GM23338 (cell line): ENCODE measurements around the gene DRC7.

ENCODE experiments used
- REST ChIP-seq: IDR thresholded peaks from one replicate; pipeline ENCODE4 v1.6.1; 2018; ENCODE audit warnings: antibody characterized with exemption; ENCODE audit not compliant: unreplicated experiment
- TF ChIP-seq, protein P1 (sequence below), 2 experiments: fragments of 200-600 bp in 1 of 2; sonication (generic) in 1 of 2; conservative IDR thresholded peaks; 2 replicates each; pipeline versions ENCODE4 v1.5.1 to v1.6.1; 2016 to 2017; ENCODE audit warnings: antibody characterized with exemption in 2 of 2, low read depth in 2 of 2, mild to moderate bottlenecking in 2 of 2, moderate library complexity in 1 of 2
- TF ChIP-seq, protein P2 (sequence below): IDR thresholded peaks from 2 replicates; pipeline ENCODE4 v1.6.1; 2016; ENCODE audit warnings: antibody characterized with exemption

DNA sequence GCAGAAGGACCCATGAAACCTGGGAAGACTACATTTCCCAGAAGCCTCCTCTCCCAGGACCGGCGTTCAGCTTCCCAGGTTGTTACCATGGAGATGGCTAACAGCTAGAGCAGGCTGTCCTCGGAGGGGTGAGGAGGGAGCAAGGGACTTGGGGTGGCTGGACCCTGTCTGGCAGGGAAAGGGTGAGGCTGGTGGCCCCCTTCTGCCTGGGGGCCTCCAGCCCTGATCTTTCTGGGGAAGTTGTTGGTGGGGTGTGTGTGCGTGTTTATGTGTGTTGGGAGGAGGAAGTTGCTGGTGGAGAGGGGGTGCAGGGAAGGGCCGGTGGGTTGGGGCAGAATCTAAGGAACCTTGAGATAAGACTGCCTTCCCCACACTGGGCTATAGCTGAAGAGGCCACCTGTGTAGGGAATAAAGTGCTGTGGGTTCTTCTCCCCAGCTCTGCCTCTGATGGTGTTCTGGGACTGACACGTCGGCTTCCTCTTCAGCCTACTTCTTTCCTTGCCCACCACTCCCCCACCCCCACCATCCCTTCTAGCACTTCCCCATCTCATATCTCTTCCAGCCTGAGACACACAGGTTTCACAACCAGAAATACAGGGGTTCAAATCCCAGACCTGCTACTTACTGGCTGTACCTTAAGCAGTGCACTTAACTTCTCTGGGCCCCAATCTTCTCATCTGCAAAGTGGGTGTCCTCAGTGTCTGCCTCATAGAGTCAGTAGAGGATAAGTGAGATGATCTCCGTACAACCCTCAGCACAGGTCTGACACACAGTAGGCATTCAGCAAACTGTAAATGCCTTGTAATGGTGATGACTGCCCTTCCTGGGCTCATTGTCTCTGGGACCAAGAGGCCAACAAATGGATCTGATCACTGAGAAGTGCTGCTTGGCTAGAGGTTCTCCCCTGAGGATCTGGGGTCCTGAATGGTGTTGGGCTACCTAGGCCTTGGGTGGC is at the start of gene DRC7:
- TF ChIP-seq, protein P1, sequence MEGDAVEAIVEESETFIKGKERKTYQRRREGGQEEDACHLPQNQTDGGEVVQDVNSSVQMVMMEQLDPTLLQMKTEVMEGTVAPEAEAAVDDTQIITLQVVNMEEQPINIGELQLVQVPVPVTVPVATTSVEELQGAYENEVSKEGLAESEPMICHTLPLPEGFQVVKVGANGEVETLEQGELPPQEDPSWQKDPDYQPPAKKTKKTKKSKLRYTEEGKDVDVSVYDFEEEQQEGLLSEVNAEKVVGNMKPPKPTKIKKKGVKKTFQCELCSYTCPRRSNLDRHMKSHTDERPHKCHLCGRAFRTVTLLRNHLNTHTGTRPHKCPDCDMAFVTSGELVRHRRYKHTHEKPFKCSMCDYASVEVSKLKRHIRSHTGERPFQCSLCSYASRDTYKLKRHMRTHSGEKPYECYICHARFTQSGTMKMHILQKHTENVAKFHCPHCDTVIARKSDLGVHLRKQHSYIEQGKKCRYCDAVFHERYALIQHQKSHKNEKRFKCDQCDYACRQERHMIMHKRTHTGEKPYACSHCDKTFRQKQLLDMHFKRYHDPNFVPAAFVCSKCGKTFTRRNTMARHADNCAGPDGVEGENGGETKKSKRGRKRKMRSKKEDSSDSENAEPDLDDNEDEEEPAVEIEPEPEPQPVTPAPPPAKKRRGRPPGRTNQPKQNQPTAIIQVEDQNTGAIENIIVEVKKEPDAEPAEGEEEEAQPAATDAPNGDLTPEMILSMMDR (conservative IDR thresholded peaks at IDR 0.05; ENCODE audit: low read depth in 2 of 2) = no peak
- TF ChIP-seq REST = no peak
- TF ChIP-seq, protein P2, sequence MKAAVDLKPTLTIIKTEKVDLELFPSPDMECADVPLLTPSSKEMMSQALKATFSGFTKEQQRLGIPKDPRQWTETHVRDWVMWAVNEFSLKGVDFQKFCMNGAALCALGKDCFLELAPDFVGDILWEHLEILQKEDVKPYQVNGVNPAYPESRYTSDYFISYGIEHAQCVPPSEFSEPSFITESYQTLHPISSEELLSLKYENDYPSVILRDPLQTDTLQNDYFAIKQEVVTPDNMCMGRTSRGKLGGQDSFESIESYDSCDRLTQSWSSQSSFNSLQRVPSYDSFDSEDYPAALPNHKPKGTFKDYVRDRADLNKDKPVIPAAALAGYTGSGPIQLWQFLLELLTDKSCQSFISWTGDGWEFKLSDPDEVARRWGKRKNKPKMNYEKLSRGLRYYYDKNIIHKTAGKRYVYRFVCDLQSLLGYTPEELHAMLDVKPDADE = peak; percentile 77
